GM21381 (cell line): Measurements from ENCODE around the gene OR2T10.
"Not testable (repeated sequence)": the region's sequence is repeated elsewhere in the genome, so short reads cannot be mapped to it uniquely, and the experiment has no call there.

Experiments used
- ATAC-seq: cut with Tn5 transposase; IDR thresholded peaks from one replicate; pipeline ENCODE4 v1.9.1; 2021; ENCODE audit warnings: mild to moderate bottlenecking, moderate library complexity; ENCODE audit not compliant: unreplicated experiment

The OR2T10 gene

GRCh38 chr1:248597589-248597988 is at the start of gene OR2T10:
OR2T10 (minus strand) TSS chr1:248597700; CDS start chr1:248593768, 3,932 bp downstream.
- ATAC-seq: no peak

GRCh38 chr1:248645178-248645577 is 47.7 kb upstream of the OR2T10 start, which contains the start of gene OR2T35:
OR2T35 (minus strand) TSS chr1:248645278; CDS start chr1:248639258, 6,020 bp downstream.
- not testable (repeated sequence) for ATAC-seq

- peak; percentile 52 for ATAC-seq
Measured at GRCh38 chr1:248642971-248643651, 45.6 kb upstream of the OR2T10 start.

GRCh38 chr1:248641583-248641982 is 44.1 kb upstream of the OR2T10 start:
- not testable (repeated sequence) for ATAC-seq

GRCh38 chr1:248640906-248641305 is 43.4 kb upstream of the OR2T10 start:
- ATAC-seq: peak; percentile 48

- peak; percentile 42 for ATAC-seq
Measured at GRCh38 chr1:248639652-248640051, 42.2 kb upstream of the OR2T10 start.

- ATAC-seq: not testable (repeated sequence)
Measured at GRCh38 chr1:248636612-248637011, 39.1 kb upstream of the OR2T10 start.

- ATAC-seq: not testable (repeated sequence)
Measured at GRCh38 chr1:248634991-248635390, 37.5 kb upstream of the OR2T10 start, which contains the start of gene OR2T11. OR2T11 (minus strand) TSS chr1:248635091; CDS start chr1:248627128, 7,963 bp downstream.

- no peak for ATAC-seq
Measured at GRCh38 chr1:248631354-248632008, 34.0 kb upstream of the OR2T10 start.

- no peak for ATAC-seq
Measured at GRCh38 chr1:248630551-248630950, 33.1 kb upstream of the OR2T10 start.

- peak; percentile 93 for ATAC-seq
Measured at GRCh38 chr1:248627971-248628844, 30.7 kb upstream of the OR2T10 start.

- ATAC-seq: no peak
Measured at GRCh38 chr1:248625971-248626370, 28.5 kb upstream of the OR2T10 start.

- ATAC-seq: no peak
Measured at GRCh38 chr1:248625166-248625565, 27.7 kb upstream of the OR2T10 start.

GRCh38 chr1:248622570-248623001 is 25.1 kb upstream of the OR2T10 start:
- ATAC-seq: peak; percentile 89

- no peak for ATAC-seq
Measured at GRCh38 chr1:248621770-248622169, 24.3 kb upstream of the OR2T10 start.

- no peak for ATAC-seq
Measured at GRCh38 chr1:248618878-248619277, 21.4 kb upstream of the OR2T10 start.

- no peak for ATAC-seq
Measured at GRCh38 chr1:248618119-248618518, 20.6 kb upstream of the OR2T10 start.

GRCh38 chr1:248613742-248614141 is 16.2 kb upstream of the OR2T10 start:
- ATAC-seq: no peak

- ATAC-seq: no peak
Measured at GRCh38 chr1:248611883-248612414, 14.4 kb upstream of the OR2T10 start.

- no peak for ATAC-seq
Measured at GRCh38 chr1:248610301-248610700, 12.8 kb upstream of the OR2T10 start.

- ATAC-seq: no peak
Measured at GRCh38 chr1:248599396-248599795, 1.9 kb upstream of the OR2T10 start.
